ENCODE results near the gene C1GALT1C1L. TPM values are rescaled to one million over a fixed set of nuclear protein-coding genes. Genes with fewer than 3 reads are reported as not detected.
"Not testable (repeated sequence)": the region's sequence is repeated elsewhere in the genome, so short reads cannot be mapped to it uniquely, and the experiment has no call there.

C1GALT1C1L gene
- total RNA-seq, 1 donor from 2014 or later, result not detected

GRCh38 chr2:43692428-43692994 lies 16.3 kb upstream of the C1GALT1C1L start:
- DNase-seq (ENCODE audit: extremely low spot score, unreplicated experiment), result no peak
- TF ChIP-seq, protein P1, sequence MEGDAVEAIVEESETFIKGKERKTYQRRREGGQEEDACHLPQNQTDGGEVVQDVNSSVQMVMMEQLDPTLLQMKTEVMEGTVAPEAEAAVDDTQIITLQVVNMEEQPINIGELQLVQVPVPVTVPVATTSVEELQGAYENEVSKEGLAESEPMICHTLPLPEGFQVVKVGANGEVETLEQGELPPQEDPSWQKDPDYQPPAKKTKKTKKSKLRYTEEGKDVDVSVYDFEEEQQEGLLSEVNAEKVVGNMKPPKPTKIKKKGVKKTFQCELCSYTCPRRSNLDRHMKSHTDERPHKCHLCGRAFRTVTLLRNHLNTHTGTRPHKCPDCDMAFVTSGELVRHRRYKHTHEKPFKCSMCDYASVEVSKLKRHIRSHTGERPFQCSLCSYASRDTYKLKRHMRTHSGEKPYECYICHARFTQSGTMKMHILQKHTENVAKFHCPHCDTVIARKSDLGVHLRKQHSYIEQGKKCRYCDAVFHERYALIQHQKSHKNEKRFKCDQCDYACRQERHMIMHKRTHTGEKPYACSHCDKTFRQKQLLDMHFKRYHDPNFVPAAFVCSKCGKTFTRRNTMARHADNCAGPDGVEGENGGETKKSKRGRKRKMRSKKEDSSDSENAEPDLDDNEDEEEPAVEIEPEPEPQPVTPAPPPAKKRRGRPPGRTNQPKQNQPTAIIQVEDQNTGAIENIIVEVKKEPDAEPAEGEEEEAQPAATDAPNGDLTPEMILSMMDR (IDR thresholded peaks at IDR 0.05), result no peak
- Mint-ChIP-seq H3K4me3 (ENCODE audit: unreplicated experiment) (no peak overlapping the region), H3K4me1 (ENCODE audit: unreplicated experiment) (no peaks in the 10 kb centered on the region), H3K27me3 (ENCODE audit: unreplicated experiment) (peaks cover 4% of the 10 kb centered on the region), H3K9me3 (ENCODE audit: unreplicated experiment) (no peaks in the 10 kb centered on the region), H3K36me3 (ENCODE audit: unreplicated experiment) (peaks cover 9% of the 10 kb centered on the region), H3K27ac (ENCODE audit: unreplicated experiment) (no peak overlapping the region)

DNA sequence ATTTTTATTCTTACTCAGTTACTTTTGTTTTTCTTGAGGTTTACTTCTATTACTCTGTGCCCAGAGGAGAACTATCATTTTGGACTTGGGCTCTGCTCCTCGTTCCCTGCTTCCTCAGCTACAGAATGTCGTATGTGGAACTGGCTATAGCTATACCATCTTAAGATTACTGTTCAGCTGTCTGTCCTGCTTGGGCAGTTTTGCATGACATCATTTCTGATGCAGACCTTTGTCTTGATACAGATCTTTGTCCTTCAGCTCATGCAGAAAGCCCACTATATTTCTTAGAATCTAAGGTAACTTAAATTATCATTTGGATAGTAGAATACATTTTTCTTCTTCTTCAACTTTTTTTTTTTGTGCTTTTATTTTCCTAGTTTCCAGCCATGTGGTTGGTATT lies 13.8 kb upstream of the C1GALT1C1L start:
- Mint-ChIP-seq H3K9me3 (ENCODE audit: unreplicated experiment) (no peaks in the 10 kb centered on the region), H3K27ac (ENCODE audit: unreplicated experiment) (no peak overlapping the region), H3K36me3 (ENCODE audit: unreplicated experiment) (peaks cover 4% of the 10 kb centered on the region), H3K4me1 (ENCODE audit: unreplicated experiment) (peaks cover 5% of the 10 kb centered on the region), H3K4me3 (ENCODE audit: unreplicated experiment) (no peak overlapping the region), H3K27me3 (ENCODE audit: unreplicated experiment) (peaks cover 4% of the 10 kb centered on the region)
- TF ChIP-seq, protein P1 (IDR thresholded peaks at IDR 0.05), result no peak
- DNase-seq (ENCODE audit: extremely low spot score, unreplicated experiment), result no peak

- H3K9me3 Mint-ChIP-seq (ENCODE audit: unreplicated experiment), result no peaks in the 10 kb centered on the region
- H3K27me3 Mint-ChIP-seq (ENCODE audit: unreplicated experiment), result peaks cover 2% of the 10 kb centered on the region
- TF ChIP-seq, protein P1 (IDR thresholded peaks at IDR 0.05), result no peak
- no peak overlapping the region for H3K4me3 Mint-ChIP-seq (ENCODE audit: unreplicated experiment)
- peak overlapping the region; percentile 29 for H3K27ac Mint-ChIP-seq (ENCODE audit: unreplicated experiment)
- no peak for DNase-seq (ENCODE audit: extremely low spot score, unreplicated experiment)
- peaks cover 2% of the 10 kb centered on the region for H3K36me3 Mint-ChIP-seq (ENCODE audit: unreplicated experiment)
- peaks cover 5% of the 10 kb centered on the region for H3K4me1 Mint-ChIP-seq (ENCODE audit: unreplicated experiment)
Measured at GRCh38 chr2:43685357-43685756, 9.1 kb upstream of the C1GALT1C1L start.

- H3K36me3 Mint-ChIP-seq (ENCODE audit: unreplicated experiment); H3K9me3 Mint-ChIP-seq (ENCODE audit: unreplicated experiment); H3K4me3 Mint-ChIP-seq (ENCODE audit: unreplicated experiment); H3K4me1 Mint-ChIP-seq (ENCODE audit: unreplicated experiment); H3K27ac Mint-ChIP-seq (ENCODE audit: unreplicated experiment); H3K27me3 Mint-ChIP-seq (ENCODE audit: unreplicated experiment); DNase-seq (ENCODE audit: extremely low spot score, unreplicated experiment): not testable (repeated sequence)
Measured at GRCh38 chr2:43677783-43678182, 1.6 kb upstream of the C1GALT1C1L start.

DNA sequence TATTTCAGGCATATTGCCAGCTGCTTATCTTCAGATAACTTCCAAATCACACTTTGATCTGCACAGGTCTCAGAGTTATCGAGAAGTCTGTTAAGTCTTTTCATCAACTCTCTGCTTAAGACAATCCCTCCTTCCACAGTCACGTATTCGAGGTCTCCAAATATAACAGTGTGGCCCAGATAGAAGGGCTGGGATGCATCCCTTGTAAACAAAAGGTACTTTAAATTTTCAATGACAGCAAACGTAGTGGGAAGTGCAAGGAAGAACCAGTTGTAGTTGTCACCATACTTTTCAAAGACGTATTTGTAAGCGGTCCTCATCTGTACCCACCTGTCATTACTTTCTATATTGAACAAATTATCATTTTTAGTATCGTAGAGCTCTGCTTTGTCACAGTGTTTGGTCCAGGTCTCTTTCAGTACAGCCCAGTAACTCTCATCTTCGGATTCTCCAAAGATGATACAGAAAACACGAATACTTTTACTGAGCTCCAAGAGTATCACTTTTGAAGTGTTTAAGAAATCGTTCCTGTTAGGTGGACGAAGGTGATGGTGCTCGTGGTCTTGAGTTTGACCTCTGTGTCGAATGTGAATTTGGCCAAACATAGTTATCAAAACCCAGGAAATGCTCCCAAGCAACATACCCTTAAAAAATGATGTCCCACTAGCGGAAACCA lies 445 bp downstream of the C1GALT1C1L start:
- TF ChIP-seq, protein P1 (IDR thresholded peaks at IDR 0.05), result no peak
- DNase-seq (ENCODE audit: extremely low spot score, unreplicated experiment), result no peak
- H3K9me3 Mint-ChIP-seq (ENCODE audit: unreplicated experiment), result peaks cover 6% of the 10 kb centered on the region
- no peak overlapping the region for H3K4me3 Mint-ChIP-seq (ENCODE audit: unreplicated experiment)
- H3K4me1 Mint-ChIP-seq (ENCODE audit: unreplicated experiment), result no peaks in the 10 kb centered on the region
- H3K36me3 Mint-ChIP-seq (ENCODE audit: unreplicated experiment), result peaks cover 3% of the 10 kb centered on the region
- no peak overlapping the region for H3K27ac Mint-ChIP-seq (ENCODE audit: unreplicated experiment)
- H3K27me3 Mint-ChIP-seq (ENCODE audit: unreplicated experiment), result peaks cover 8% of the 10 kb centered on the region
